Fibroblast of the aortic adventitia (primary cell): ENCODE results near the gene DCPS. TPM values are rescaled to one million over a fixed set of nuclear protein-coding genes. Genes with fewer than 3 reads are reported as not detected.
A peak's percentile ranks its signal among the peaks of the same experiment; 100 is the strongest.

ENCODE experiments used
- DNase-seq: peaks from one replicate; pipeline ENCODE4 v3.0.0-alpha.2; 2010; ENCODE audit warnings: low read depth
- H3K4me3 ChIP-seq: 2 replicates; pipeline ENCODE4 v1.5.1; 2011; ENCODE audit warnings: low read depth, mild to moderate bottlenecking, control low read depth, low read length, moderate library complexity
- total RNA-seq: library from RNA; depleted of rRNA; stranded (reverse); fragments of >200 nt; gene quantifications from 2 replicates; pipeline ENCODE4 v1.2.3, GENCODE V29; 2012; ENCODE audit warnings: low replicate concordance
- TF ChIP-seq, protein P1 (sequence below): IDR thresholded peaks from 2 replicates; pipeline ENCODE4 v1.5.1; 2011; ENCODE audit warnings: mild to moderate bottlenecking, low read length, control low read depth, inconsistent platforms; ENCODE audit not compliant: insufficient read depth

Gene DCPS
- total RNA-seq, 1 donor = 11.4 TPM

DNA sequence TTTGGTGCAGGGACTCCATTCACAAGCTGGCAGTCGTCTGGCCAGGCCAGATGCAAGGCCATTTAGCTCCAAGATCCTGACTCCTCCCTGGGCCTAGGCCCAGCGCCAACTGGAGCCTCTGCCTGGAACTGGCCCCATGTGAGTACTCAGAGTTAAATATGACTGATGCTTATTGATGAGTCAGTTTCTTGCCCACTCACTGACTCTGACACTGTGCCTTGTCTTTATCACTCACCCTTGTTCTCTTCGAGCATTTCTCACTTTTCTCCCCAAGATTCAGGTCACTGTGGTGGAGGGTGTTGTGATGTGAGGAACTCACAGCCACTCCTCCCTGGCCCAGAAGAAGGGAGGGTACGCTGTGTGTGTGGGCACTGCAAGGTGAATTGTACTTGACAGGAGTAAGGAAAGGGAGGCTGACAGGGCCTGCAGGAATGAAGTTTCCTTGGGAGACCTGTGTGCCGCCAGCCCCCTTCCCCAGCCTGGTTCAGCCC lies 28.4 kb downstream of the DCPS start:
- peak; percentile 86 for DNase-seq
- TF ChIP-seq, protein P1, sequence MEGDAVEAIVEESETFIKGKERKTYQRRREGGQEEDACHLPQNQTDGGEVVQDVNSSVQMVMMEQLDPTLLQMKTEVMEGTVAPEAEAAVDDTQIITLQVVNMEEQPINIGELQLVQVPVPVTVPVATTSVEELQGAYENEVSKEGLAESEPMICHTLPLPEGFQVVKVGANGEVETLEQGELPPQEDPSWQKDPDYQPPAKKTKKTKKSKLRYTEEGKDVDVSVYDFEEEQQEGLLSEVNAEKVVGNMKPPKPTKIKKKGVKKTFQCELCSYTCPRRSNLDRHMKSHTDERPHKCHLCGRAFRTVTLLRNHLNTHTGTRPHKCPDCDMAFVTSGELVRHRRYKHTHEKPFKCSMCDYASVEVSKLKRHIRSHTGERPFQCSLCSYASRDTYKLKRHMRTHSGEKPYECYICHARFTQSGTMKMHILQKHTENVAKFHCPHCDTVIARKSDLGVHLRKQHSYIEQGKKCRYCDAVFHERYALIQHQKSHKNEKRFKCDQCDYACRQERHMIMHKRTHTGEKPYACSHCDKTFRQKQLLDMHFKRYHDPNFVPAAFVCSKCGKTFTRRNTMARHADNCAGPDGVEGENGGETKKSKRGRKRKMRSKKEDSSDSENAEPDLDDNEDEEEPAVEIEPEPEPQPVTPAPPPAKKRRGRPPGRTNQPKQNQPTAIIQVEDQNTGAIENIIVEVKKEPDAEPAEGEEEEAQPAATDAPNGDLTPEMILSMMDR = no peak
- no peak overlapping the region for H3K4me3 ChIP-seq

DNA sequence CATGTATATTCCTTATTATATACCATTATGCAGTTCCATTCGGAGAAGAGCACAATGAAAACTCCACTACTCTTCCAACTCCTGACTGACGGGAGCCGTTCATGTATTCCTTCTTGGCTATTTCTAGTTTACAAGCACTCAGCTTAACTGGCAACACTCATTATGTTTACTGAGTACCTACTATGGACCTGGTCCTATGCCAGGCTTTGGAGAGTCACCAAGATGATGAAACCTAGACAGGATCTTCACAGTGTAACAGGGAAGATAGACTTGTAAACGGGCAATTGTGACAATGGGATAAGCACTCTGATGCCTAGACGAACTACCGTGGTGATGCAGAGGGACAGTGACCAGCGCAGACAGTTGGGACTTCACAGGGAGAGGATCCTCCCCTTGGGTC lies 29.3 kb downstream of the DCPS start:
- H3K4me3 ChIP-seq = no peak overlapping the region
- TF ChIP-seq, protein P1 = no peak
- DNase-seq = no peak

DNA sequence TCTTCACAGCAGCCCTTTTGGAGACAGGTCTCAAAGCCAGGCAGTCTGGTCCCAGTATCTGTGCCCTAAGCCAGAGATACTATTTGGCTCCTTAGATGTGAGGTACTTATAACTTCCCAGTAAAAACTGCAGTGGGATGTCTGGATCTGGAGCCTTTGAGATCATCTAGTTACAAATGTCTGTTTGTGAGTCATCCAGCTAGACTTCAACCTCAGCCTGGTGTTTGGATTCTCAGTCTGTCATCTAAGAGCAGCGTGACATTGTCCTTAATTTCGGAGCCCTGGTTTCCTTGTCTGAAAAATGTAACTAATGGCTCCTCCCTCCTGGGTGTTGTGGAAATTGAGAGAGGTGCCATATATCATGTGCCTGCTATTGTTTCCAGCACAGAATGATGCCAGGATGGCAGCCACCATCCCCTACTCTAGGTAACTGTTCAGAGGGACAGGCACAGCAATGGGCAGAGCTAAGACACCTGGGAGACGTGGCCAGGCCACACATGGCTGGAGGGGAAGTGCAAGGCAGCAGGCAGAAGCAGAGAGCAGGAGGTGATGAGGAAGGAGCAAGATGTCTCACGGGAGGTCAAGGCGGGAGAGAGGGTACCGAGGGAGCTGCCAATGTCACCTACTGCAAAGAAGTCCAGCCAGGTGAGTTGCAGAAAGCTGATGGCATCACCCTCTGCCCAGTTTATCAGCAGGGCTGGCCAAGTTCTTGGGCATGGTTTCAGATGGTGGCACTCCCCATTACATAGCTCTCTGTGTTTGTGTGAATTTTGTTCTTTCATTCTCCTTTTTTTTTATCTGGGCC lies 31.0 kb downstream of the DCPS start:
- TF ChIP-seq, protein P1 = no peak
- no peak for DNase-seq
- no peak overlapping the region for H3K4me3 ChIP-seq

DNA sequence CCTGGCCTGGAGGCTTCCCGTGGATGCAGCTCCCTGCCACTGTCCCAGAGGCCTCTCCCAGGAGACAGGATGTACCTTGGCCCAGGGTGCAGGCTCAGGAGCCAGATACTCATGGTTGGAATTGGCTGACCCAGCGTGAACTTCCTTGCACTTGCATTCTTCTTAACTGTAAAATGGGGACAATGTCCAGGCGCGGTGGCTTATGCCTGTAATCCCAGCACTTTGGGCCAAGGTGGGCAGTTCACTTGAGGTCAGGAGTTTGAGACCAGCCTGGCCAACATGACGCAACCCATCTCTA lies 31.6 kb downstream of the DCPS start:
- H3K4me3 ChIP-seq = no peak overlapping the region
- no peak for DNase-seq
- TF ChIP-seq, protein P1 = no peak

DNA sequence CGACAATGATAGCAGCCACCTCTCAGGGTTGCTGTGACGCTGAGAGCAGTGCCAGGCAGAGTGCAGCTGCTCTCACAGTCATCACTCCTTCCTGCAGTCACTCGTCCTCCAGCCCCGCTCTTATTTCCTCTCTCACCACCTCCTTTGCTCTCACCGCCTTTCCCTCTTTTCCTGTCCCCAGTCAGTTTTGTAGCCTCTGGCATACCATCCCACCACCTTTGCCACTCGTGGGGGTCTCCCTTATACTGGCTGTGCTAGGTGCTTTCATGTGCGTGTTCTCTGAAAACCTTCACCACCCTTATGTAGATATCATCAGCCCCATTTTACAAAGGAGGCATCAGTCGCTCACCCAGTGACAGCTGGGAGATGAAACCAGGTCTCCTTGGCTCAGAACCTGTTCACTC lies 32.3 kb downstream of the DCPS start:
- TF ChIP-seq, protein P1 = no peak
- DNase-seq = no peak
- no peak overlapping the region for H3K4me3 ChIP-seq

DNA sequence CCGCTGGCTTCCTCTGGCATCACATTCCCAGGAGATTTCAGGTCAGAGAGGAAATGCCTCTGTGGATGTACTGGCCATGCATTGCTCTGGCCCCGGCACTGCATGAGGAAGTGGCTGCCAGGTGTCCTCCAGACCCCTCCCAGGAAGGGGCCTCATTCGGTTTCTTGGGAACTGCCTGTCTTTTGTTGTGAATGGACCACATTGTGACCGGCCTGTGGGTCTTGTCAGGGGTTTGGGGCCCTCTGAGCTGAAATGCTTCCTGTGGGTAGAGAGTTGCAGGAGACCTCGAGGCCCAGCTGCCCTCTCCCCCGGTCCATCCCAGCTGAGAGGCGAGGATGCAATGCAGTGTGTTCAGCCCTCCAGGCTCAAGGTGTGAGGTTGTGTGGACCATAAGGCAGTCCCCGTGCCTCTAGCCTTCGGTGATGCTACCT lies 32.8 kb downstream of the DCPS start:
- H3K4me3 ChIP-seq = no peak overlapping the region
- TF ChIP-seq, protein P1 = no peak
- no peak for DNase-seq

DNA sequence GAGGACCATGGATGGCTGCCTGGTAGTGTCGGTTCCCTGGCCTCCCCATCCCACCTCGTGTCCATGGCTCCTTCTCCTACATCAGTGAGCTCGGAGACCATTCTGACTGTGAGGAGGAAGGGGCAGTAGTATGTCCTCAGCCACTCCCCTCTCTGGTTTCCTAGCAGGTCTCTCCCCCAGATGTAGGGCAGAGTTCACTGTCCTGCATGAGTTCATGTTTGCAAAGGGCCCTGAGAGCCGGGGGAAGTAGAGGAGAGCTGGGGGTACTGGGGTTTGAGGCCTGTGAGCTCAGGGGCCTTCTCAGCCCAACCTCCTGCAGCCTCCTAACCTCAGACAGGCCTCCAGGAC lies 33.2 kb downstream of the DCPS start:
- TF ChIP-seq, protein P1 = no peak
- no peak for DNase-seq
- no peak overlapping the region for H3K4me3 ChIP-seq
